Panc1 (cell line): ENCODE results near the gene MRPL17. TPM values are rescaled to one million over a fixed set of nuclear protein-coding genes. Genes with fewer than 3 reads are reported as not detected.

Experiments
- ATAC-seq: fragments of 200-7000 bp; cut with Tn5 transposase; 2 replicates; pipeline ENCODE4 v1.9.1; 2020; ENCODE audit warnings: mild to moderate bottlenecking, moderate library complexity
- BruUV-seq: library from RNA; stranded (reverse); fragments of 400-500 nt; replicated peaks from 2 replicates; lab custom pipeline; 2021; lab: Mats Ljungman, UMichigan
- CTCF ChIA-PET: fragments of 300-600 bp; sonication (Branson Sonifier 250); formaldehyde crosslinking; loops from one replicate; lab custom pipeline; 2022; ENCODE audit warnings: antibody characterized with exemption; lab: Charles Lee
- POLR2A ChIA-PET: fragments of 300-600 bp; sonication (Branson Sonifier 250); formaldehyde crosslinking; loops from one replicate; lab custom pipeline; 2022; ENCODE audit warnings: antibody characterized with exemption; lab: Charles Lee
- DNase-seq: peaks from one replicate; pipeline ENCODE4 v3.0.0-alpha.2; 2010; ENCODE audit warnings: low read depth, low spot score
- H3K27ac ChIP-seq: 2 replicates; pipeline ENCODE4 v1.5.1; 2011; ENCODE audit warnings: mild to moderate bottlenecking, low read length, inconsistent platforms
- H3K27me3 ChIP-seq: fragments of 200-500 bp; sonication (Bioruptor generic); 2 replicates; pipeline ENCODE4 v1.6.0; 2014; ENCODE audit warnings: low read length, inconsistent platforms; ENCODE audit not compliant: control insufficient read depth, insufficient read depth
- H3K36me3 ChIP-seq: fragments of 200-500 bp; sonication (Bioruptor generic); 2 replicates; pipeline ENCODE4 v1.5.1; 2014; ENCODE audit warnings: inconsistent platforms, mild to moderate bottlenecking, low read length, moderate library complexity; ENCODE audit not compliant: control insufficient read depth, insufficient read depth
- H3K4me1 ChIP-seq: 2 replicates; pipeline ENCODE4 v1.5.1; 2011; ENCODE audit warnings: inconsistent platforms, mild to moderate bottlenecking, low read length, moderate library complexity; ENCODE audit not compliant: control insufficient read depth, insufficient read depth
- H3K4me3 ChIP-seq, 2 experiments: 2 replicates each; pipeline ENCODE4 v1.5.1; 2011 to 2012; ENCODE audit warnings: low read depth in 2 of 2, low read length in 2 of 2, mild to moderate bottlenecking in 2 of 2, inconsistent platforms in 1 of 2, moderate library complexity in 1 of 2
- H3K9me3 ChIP-seq: fragments of 200-500 bp; sonication (Bioruptor generic); 2 replicates; pipeline ENCODE4 v1.5.1; 2014; ENCODE audit warnings: low read depth, mild to moderate bottlenecking, inconsistent platforms, low read length, moderate library complexity; ENCODE audit not compliant: control insufficient read depth, insufficient read depth
- POLR2AphosphoS5 ChIP-seq: IDR thresholded peaks from 2 replicates; pipeline ENCODE4 v1.6.1; 2012; ENCODE audit warnings: mild to moderate bottlenecking, low read depth, low read length, moderate library complexity
- SIN3A ChIP-seq: IDR thresholded peaks from 2 replicates; pipeline ENCODE4 v1.6.1; 2012; ENCODE audit warnings: low read depth, mild to moderate bottlenecking, low read length, moderate library complexity, borderline replicate concordance; ENCODE audit not compliant: insufficient read depth
- TCF7L2 ChIP-seq: IDR thresholded peaks from 2 replicates; pipeline ENCODE4 v1.6.1; 2011; ENCODE audit warnings: mild to moderate bottlenecking, low read depth, low read length, inconsistent platforms
- in situ Hi-C: cut with HindIII; loops from 2 replicates; pipeline ENCODE4 v1.10.0; 2016; ENCODE audit warnings: low sequenced_read_pairs, low pct_unique_long_range_greater_than_20kb
- intact Hi-C: fragments of 100-400 bp; cut with micrococcal nuclease; formaldehyde crosslinking; loops from one replicate; pipeline ENCODE4 v1.10.0; 2022; ENCODE audit not compliant: unreplicated experiment
- total RNA-seq: library from RNA; stranded (reverse); gene quantifications from one replicate; pipeline ENCODE4 v1.2.1, GENCODE V29; 2021; ENCODE audit not compliant: unreplicated experiment
- TF ChIP-seq, protein P1 (sequence below): fragments of 450-650 bp; IDR thresholded peaks from 2 replicates; pipeline ENCODE4 v1.5.1; 2017; ENCODE audit warnings: mild to moderate bottlenecking
- TF ChIP-seq, protein P2 (sequence below), 2 experiments: IDR thresholded peaks; 2 replicates each; pipeline ENCODE4 v1.6.1; 2011 to 2012; ENCODE audit warnings: low read depth in 2 of 2, control low read depth in 1 of 2, low read length in 1 of 2, mild to moderate bottlenecking in 1 of 2, moderate library complexity in 1 of 2; ENCODE audit not compliant: insufficient read depth in 1 of 2

Gene MRPL17
- total RNA-seq, 1 experiment from 2014 or later, result 115 TPM

GRCh38 chr11:6681949-6682348, 1.2 kb downstream of the MRPL17 start:
- intact Hi-C loops, result loop anchor here (5.0 kb wide), 2 partner anchors 70 to 150 kb away; partner anchors contain the start of gene TAF10

DNA sequence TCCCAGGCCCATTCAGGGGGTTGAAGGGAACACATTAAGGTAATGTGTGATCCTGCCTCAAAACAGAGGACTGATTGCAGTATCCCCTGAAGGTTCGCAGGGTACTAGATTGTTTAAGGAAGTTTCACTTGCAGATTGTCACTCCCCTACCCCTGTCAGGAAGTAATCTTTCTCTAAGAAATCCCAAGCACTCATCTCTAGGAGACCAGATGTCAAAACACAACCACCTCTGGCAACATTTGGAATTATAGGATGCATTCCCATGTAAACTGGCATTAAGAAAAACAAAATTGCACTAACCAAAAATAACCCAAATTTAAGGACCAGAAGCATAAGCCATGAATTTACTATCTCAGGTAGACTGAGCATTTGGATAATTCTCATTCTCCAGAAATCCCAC, 1.6 kb downstream of the MRPL17 start:
- Histone ChIP-seq H3K27ac (no peak overlapping the region; the same call in 1 of the 2 replicates), H3K9me3 (no peaks in the 10 kb centered on the region), H3K4me3 (peak overlapping the region in 1 of 2 experiments; percentile 82; a peak in 2 of 4 replicates), H3K27me3 (peaks cover 3% of the 10 kb centered on the region; the same call in 1 of the 2 replicates), H3K36me3 (peaks cover 20% of the 10 kb centered on the region), H3K4me1 (peaks cover 16% of the 10 kb centered on the region)
- intact Hi-C loops (loop anchor here (5.0 kb wide), 2 partner anchors 69 to 149 kb away; partner anchors contain the start of gene TAF10), in situ Hi-C loops (no loop called here)
- ChIA-PET CTCF (interaction anchor here (1.2 kb wide), 1 partner anchor 150 kb away, joined by 3 read pairs; no protein-coding TSS in a partner anchor), POLR2A (no interaction called here)
- no TSS peak for BruUV-seq
- no peak for TF ChIP-seq POLR2AphosphoS5
- TF ChIP-seq, protein P1, sequence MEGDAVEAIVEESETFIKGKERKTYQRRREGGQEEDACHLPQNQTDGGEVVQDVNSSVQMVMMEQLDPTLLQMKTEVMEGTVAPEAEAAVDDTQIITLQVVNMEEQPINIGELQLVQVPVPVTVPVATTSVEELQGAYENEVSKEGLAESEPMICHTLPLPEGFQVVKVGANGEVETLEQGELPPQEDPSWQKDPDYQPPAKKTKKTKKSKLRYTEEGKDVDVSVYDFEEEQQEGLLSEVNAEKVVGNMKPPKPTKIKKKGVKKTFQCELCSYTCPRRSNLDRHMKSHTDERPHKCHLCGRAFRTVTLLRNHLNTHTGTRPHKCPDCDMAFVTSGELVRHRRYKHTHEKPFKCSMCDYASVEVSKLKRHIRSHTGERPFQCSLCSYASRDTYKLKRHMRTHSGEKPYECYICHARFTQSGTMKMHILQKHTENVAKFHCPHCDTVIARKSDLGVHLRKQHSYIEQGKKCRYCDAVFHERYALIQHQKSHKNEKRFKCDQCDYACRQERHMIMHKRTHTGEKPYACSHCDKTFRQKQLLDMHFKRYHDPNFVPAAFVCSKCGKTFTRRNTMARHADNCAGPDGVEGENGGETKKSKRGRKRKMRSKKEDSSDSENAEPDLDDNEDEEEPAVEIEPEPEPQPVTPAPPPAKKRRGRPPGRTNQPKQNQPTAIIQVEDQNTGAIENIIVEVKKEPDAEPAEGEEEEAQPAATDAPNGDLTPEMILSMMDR, result no peak
- no peak for TF ChIP-seq TCF7L2
- TF ChIP-seq, protein P2, sequence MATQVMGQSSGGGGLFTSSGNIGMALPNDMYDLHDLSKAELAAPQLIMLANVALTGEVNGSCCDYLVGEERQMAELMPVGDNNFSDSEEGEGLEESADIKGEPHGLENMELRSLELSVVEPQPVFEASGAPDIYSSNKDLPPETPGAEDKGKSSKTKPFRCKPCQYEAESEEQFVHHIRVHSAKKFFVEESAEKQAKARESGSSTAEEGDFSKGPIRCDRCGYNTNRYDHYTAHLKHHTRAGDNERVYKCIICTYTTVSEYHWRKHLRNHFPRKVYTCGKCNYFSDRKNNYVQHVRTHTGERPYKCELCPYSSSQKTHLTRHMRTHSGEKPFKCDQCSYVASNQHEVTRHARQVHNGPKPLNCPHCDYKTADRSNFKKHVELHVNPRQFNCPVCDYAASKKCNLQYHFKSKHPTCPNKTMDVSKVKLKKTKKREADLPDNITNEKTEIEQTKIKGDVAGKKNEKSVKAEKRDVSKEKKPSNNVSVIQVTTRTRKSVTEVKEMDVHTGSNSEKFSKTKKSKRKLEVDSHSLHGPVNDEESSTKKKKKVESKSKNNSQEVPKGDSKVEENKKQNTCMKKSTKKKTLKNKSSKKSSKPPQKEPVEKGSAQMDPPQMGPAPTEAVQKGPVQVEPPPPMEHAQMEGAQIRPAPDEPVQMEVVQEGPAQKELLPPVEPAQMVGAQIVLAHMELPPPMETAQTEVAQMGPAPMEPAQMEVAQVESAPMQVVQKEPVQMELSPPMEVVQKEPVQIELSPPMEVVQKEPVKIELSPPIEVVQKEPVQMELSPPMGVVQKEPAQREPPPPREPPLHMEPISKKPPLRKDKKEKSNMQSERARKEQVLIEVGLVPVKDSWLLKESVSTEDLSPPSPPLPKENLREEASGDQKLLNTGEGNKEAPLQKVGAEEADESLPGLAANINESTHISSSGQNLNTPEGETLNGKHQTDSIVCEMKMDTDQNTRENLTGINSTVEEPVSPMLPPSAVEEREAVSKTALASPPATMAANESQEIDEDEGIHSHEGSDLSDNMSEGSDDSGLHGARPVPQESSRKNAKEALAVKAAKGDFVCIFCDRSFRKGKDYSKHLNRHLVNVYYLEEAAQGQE (IDR thresholded peaks at IDR 0.05; ENCODE audit: insufficient read depth in 1 of 2, low read depth in 2 of 2, low read length in 1 of 2), result no peak
- TF ChIP-seq SIN3A, result no peak
- DNase-seq (no peak), ATAC-seq (no peak)

More at GRCh38 chr11:6681949-6682348, 1.2 kb downstream of the MRPL17 start:
- H3K4me1 ChIP-seq, result peaks cover 16% of the 10 kb centered on the region
- peaks cover 20% of the 10 kb centered on the region for H3K36me3 ChIP-seq
- TF ChIP-seq TCF7L2, result no peak
- TF ChIP-seq POLR2AphosphoS5, result no peak
- TF ChIP-seq, protein P2 (IDR thresholded peaks at IDR 0.05; ENCODE audit: insufficient read depth in 1 of 2, low read depth in 2 of 2, low read length in 1 of 2), result no peak
- TF ChIP-seq, protein P1, result no peak
- TF ChIP-seq SIN3A, result no peak
- BruUV-seq, result TSS peak; percentile 92
- in situ Hi-C loops, result no loop called here
- H3K9me3 ChIP-seq, result no peaks in the 10 kb centered on the region
- DNase-seq (no peak), ATAC-seq (no peak)
- peak overlapping the region; percentile 82 to 99 for H3K4me3 ChIP-seq
- ChIA-PET CTCF (interaction anchor here (0.5 to 1.7 kb wide), 3 partner anchors 78 to 151 kb away, joined by 3 to 8 read pairs (median 7); no protein-coding TSS in a partner anchor), POLR2A (no interaction called here)
- peaks cover 3% of the 10 kb centered on the region; the same call in 1 of the 2 replicates for H3K27me3 ChIP-seq
- H3K27ac ChIP-seq, result peak overlapping the region; percentile 99
